GM18858 (cell line): ENCODE measurements around the gene NACC2.

Experiments used
- ATAC-seq: cut with Tn5 transposase; IDR thresholded peaks from one replicate; pipeline ENCODE4 v1.9.1; 2021; ENCODE audit not compliant: unreplicated experiment

Gene NACC2

GRCh38 chr9:135965124-135965756 is 129.8 kb downstream of the NACC2 start:
- ATAC-seq: no peak

- no peak for ATAC-seq
Observed at GRCh38 chr9:135963938-135964337, 131.2 kb downstream of the NACC2 start.

GRCh38 chr9:135963338-135963737 is 131.8 kb downstream of the NACC2 start:
- ATAC-seq: no peak

- ATAC-seq: no peak
Observed at GRCh38 chr9:135962696-135963307, 132.3 kb downstream of the NACC2 start.

GRCh38 chr9:135961811-135962695 is 133.0 kb downstream of the NACC2 start:
- no peak for ATAC-seq

GRCh38 chr9:135961277-135961715 is 133.8 kb downstream of the NACC2 start, which contains the start of gene UBAC1:
UBAC1 (minus strand) TSS chr9:135961373; CDS start chr9:135961162, 211 bp downstream.
- peak; percentile 85 for ATAC-seq

- ATAC-seq: no peak
Observed at GRCh38 chr9:135960411-135961276, 134.4 kb downstream of the NACC2 start.

GRCh38 chr9:135959814-135960213 is 135.3 kb downstream of the NACC2 start:
- no peak for ATAC-seq

GRCh38 chr9:135958485-135958884 is 136.6 kb downstream of the NACC2 start:
- ATAC-seq: no peak

- no peak for ATAC-seq
Observed at GRCh38 chr9:135957431-135957830, 137.7 kb downstream of the NACC2 start.

- ATAC-seq: no peak
Observed at GRCh38 chr9:135956802-135957174, 138.3 kb downstream of the NACC2 start.
